Kidney (tissue), 14 donors: ENCODE results near the gene PCID2. TPM values are rescaled to one million over a fixed set of nuclear protein-coding genes. Genes with fewer than 3 reads are reported as not detected.

Experiments
- DNase-seq, 5 donors: peaks; one replicate each; pipeline ENCODE4 v3.0.0-alpha.2; 2013 to 2020
- FAIRE-seq: peaks from 2 replicates; lab custom pipeline; 2012; peaks lifted over from hg19 to GRCh38; lab: Jason Lieb, UNC
- H3K27ac ChIP-seq, 2 donors: one replicate each; pipeline ENCODE4 v1.7.0; 2013; ENCODE audit warnings: low read depth in 2 of 2, low read length in 2 of 2, inconsistent platforms in 1 of 2
- H3K27me3 ChIP-seq: one replicate; pipeline ENCODE4 v1.7.1; 2013; ENCODE audit warnings: low read length, inconsistent platforms; ENCODE audit not compliant: control insufficient read depth, insufficient read depth
- H3K36me3 ChIP-seq, 3 donors: one replicate each; pipeline versions ENCODE4 v1.7.0 to v1.7.1; 2013; ENCODE audit warnings: low read length in 3 of 3, control low read depth in 1 of 3, inconsistent platforms in 1 of 3; ENCODE audit not compliant: insufficient read depth in 3 of 3, control insufficient read depth in 2 of 3
- H3K4me1 ChIP-seq, 3 donors: one replicate each; pipeline versions ENCODE4 v1.7.0 to v1.7.1; 2013; ENCODE audit warnings: low read length in 3 of 3, inconsistent platforms in 1 of 3, low read depth in 1 of 3; ENCODE audit not compliant: control insufficient read depth in 2 of 3, insufficient read depth in 2 of 3
- H3K4me3 ChIP-seq, 3 donors: one replicate each; pipeline versions ENCODE4 v1.7.0 to v1.8.1; 2013; ENCODE audit warnings: low read length in 3 of 3, control low read depth in 1 of 3, inconsistent platforms in 1 of 3
- H3K9ac ChIP-seq, 3 donors: one replicate each; pipeline versions ENCODE4 v1.7.0 to v1.7.1; 2013; ENCODE audit warnings: low read length in 3 of 3, control low read depth in 1 of 3, inconsistent platforms in 1 of 3
- H3K9me3 ChIP-seq, 3 donors: one replicate each; pipeline versions ENCODE4 v1.7.0 to v1.7.1; 2013; ENCODE audit warnings: low read length in 3 of 3, control low read depth in 1 of 3, inconsistent platforms in 1 of 3; ENCODE audit not compliant: control insufficient read depth in 2 of 3, insufficient read depth in 1 of 3
- CTCF ChIP-seq: IDR thresholded peaks from 3 replicates; pipeline ENCODE4 v1.5.1; 2012; ENCODE audit warnings: mild to moderate bottlenecking, moderate library complexity, borderline replicate concordance; ENCODE audit not compliant: insufficient read depth; ENCODE audit errors: extremely low read depth
- intact Hi-C: fragments of 100-400 bp; cut with DNase I; formaldehyde crosslinking; loops from one replicate; pipeline ENCODE4 v1.11.1; 2022
- polyA plus RNA-seq: library from polyadenylated mRNA; stranded (reverse); fragments of 350-450 nt; fragmentation: Illumina TruSeq; extraction: RNeasy Lipid Tissue Mini Kit (QIAGEN cat#74804); gene quantifications from one replicate; pipeline ENCODE4 v1.2.3, GENCODE V29; 2014; ENCODE audit warnings: low read depth, low replicate concordance; ENCODE audit not compliant: insufficient read depth
- total RNA-seq: library from RNA; stranded (reverse); fragmentation: NEBNext Ultra II Directional; extraction: Animal tissue kit (Norgen Biotek cat#: 25700); gene quantifications from one replicate; pipeline ENCODE4 v1.2.1, GENCODE V29; 2021
- donor health status: control.
- donor health status: control.
- donor health status: control.
- donor health status: control.
- donor health status: control.
- donor health status: DM: yes; HTN: yes; CAD: no.
- donor health status: Normal renal cell carcinoma (clear cell type).

The PCID2 gene
- total and polyA plus RNA-seq, 2 donors from 2014 or later = 22.9 to 34.9 TPM

GRCh38 chr13:113179374-113180230 is 28.9 kb downstream of the PCID2 start:
- H3K27me3 ChIP-seq = no peaks in the 10 kb centered on the region
- no peaks in the 10 kb centered on the region for H3K9me3 ChIP-seq
- H3K9ac ChIP-seq = no peak overlapping the region
- no peak overlapping the region for H3K27ac ChIP-seq
- no peak overlapping the region for H3K4me3 ChIP-seq
- H3K36me3 ChIP-seq = peaks cover 7 to 63% (median 34%) of the 10 kb centered on the region in 3 donors
- DNase-seq = no peak
- intact Hi-C loops = no loop called here
- FAIRE-seq = no peak
- no peaks in the 10 kb centered on the region for H3K4me1 ChIP-seq
- TF ChIP-seq CTCF = no peak

- no peak overlapping the region for H3K9ac ChIP-seq
- H3K27me3 ChIP-seq = no peaks in the 10 kb centered on the region
- TF ChIP-seq CTCF = no peak
- H3K36me3 ChIP-seq = peaks cover 7 to 59% (median 33%) of the 10 kb centered on the region in 3 donors
- FAIRE-seq (no peak), DNase-seq (no peak)
- H3K9me3 ChIP-seq = no peaks in the 10 kb centered on the region
- no peaks in the 10 kb centered on the region for H3K4me1 ChIP-seq
- H3K4me3 ChIP-seq = no peak overlapping the region
- intact Hi-C loops = no loop called here
- H3K27ac ChIP-seq = no peak overlapping the region
Measured at GRCh38 chr13:113178896-113179167, 29.6 kb downstream of the PCID2 start.

GRCh38 chr13:113178070-113178895 is 30.2 kb downstream of the PCID2 start:
- Histone ChIP-seq H3K36me3 (peaks cover 4 to 53% (median 30%) of the 10 kb centered on the region in 3 donors), H3K9ac (no peak overlapping the region), H3K27me3 (no peaks in the 10 kb centered on the region), H3K27ac (no peak overlapping the region), H3K4me1 (no peaks in the 10 kb centered on the region), H3K9me3 (no peaks in the 10 kb centered on the region), H3K4me3 (no peak overlapping the region)
- FAIRE-seq = no peak
- no peak for TF ChIP-seq CTCF
- DNase-seq = no peak
- intact Hi-C loops = no loop called here
